K562 (cell line): ENCODE data around the gene EDDM3A. TPM values are rescaled to one million over a fixed set of nuclear protein-coding genes. Genes with fewer than 3 reads are reported as not detected.

Experiments used
- ATAC-seq: fragments of 200-7000 bp; cut with Tn5 transposase; 3 replicates; pipeline ENCODE4 v1.9.1; 2020; ENCODE audit warnings: moderate library complexity
- BruUV-seq: library from RNA; stranded (reverse); fragments of 400-500 nt; replicated peaks from 2 replicates; lab custom pipeline; 2021; lab: Mats Ljungman, UMichigan
- CTCF ChIA-PET: fragments of 300-600 bp; formaldehyde crosslinking; extraction: SDS; loops from one replicate; lab custom pipeline; 2021; ENCODE audit warnings: low intra/inter-chr PET ratio; lab: Yijun Ruan, JAX
- POLR2A ChIA-PET: fragments of 300-600, 350-650 bp; sonication (Branson Sonifier 250); formaldehyde crosslinking; extraction: SDS; loops from one replicate; lab custom pipeline; 2021; ENCODE audit warnings: antibody characterized with exemption, inconsistent platforms; lab: Yijun Ruan, JAX
- DNase-seq, 4 experiments: peaks; one replicate each; pipeline versions ENCODE4 v3.0.0 to v3.0.0-alpha.2; 2011 to 2018; ENCODE audit warnings: low spot score in 3 of 4, mixed read lengths in 3 of 4; ENCODE audit errors: extremely low read depth in 1 of 4
- FAIRE-seq: peaks from 2 replicates; lab custom pipeline; 2011; peaks lifted over from hg19 to GRCh38; lab: Jason Lieb, UNC
- H2AFZ ChIP-seq: 2 replicates; pipeline ENCODE4 v1.6.0; 2011; ENCODE audit warnings: low read depth, low read length, control low read depth, inconsistent platforms
- H3K27ac ChIP-seq: fragments of 200-600 bp; 3 replicates; pipeline ENCODE4 v1.8.0; 2011; ENCODE audit warnings: low read depth, mild to moderate bottlenecking, control low read depth, inconsistent platforms, low read length, moderate library complexity, mixed read lengths; ENCODE audit errors: extremely low read depth
- H3K27me3 ChIP-seq, 2 experiments: fragments of 300-600 bp in 1 of 2; 2 replicates in 1 of 2; 3 replicates in 1 of 2; pipeline versions ENCODE4 v1.6.0 to v1.8.0; 2011; ENCODE audit warnings: inconsistent platforms in 2 of 2, low read length in 2 of 2, mild to moderate bottlenecking in 1 of 2, mixed read lengths in 1 of 2, moderate library complexity in 1 of 2; ENCODE audit not compliant: control insufficient read depth in 2 of 2, insufficient read depth in 2 of 2
- H3K36me3 ChIP-seq: fragments of 300-600 bp; 3 replicates; pipeline ENCODE4 v1.8.0; 2011; ENCODE audit warnings: mild to moderate bottlenecking, low read length, inconsistent platforms; ENCODE audit not compliant: control insufficient read depth, insufficient read depth
- H3K4me1 ChIP-seq, 2 experiments: fragments of 200-600 bp in 1 of 2; replicated peaks in 1 of 2; 2 replicates in 1 of 2; 3 replicates in 1 of 2; pipeline versions ENCODE4 v1.5.1 to v1.8.0; 2011; ENCODE audit warnings: inconsistent platforms in 2 of 2, low read length in 2 of 2, mild to moderate bottlenecking in 1 of 2, mixed read lengths in 1 of 2, moderate library complexity in 1 of 2; ENCODE audit not compliant: control insufficient read depth in 2 of 2, insufficient read depth in 2 of 2
- H3K4me2 ChIP-seq: 2 replicates; pipeline ENCODE4 v1.6.1; 2011; ENCODE audit warnings: low read length, control low read depth, inconsistent platforms, mixed read lengths; ENCODE audit not compliant: insufficient read depth
- H3K4me3 ChIP-seq: fragments of 200-600 bp; sonication (generic), shearing (Covaris generic); 2 replicates; pipeline ENCODE4 v1.5.1; 2016; ENCODE audit warnings: control low read depth, inconsistent platforms
- H3K79me2 ChIP-seq: fragments of 200-600 bp; 3 replicates; pipeline ENCODE4 v1.8.0; 2011; ENCODE audit warnings: low read length, inconsistent platforms; ENCODE audit not compliant: control insufficient read depth, insufficient read depth
- H3K9ac ChIP-seq, 2 experiments: 2 replicates each; pipeline versions ENCODE4 v1.6.0 to v1.6.1; 2011; ENCODE audit warnings: low read depth in 2 of 2, low read length in 2 of 2, control low read depth in 1 of 2, inconsistent platforms in 1 of 2, mild to moderate bottlenecking in 1 of 2, mixed read lengths in 1 of 2; ENCODE audit not compliant: insufficient read depth in 1 of 2
- H3K9me1 ChIP-seq: one replicate; pipeline ENCODE4 v1.6.0; 2011; ENCODE audit warnings: inconsistent platforms, mild to moderate bottlenecking, low read length, moderate library complexity; ENCODE audit not compliant: control insufficient read depth, insufficient read depth
- H3K9me3 ChIP-seq: replicated peaks from 2 replicates; pipeline ENCODE4 v1.5.1; 2011; ENCODE audit warnings: low read depth, low read length, inconsistent platforms; ENCODE audit not compliant: control insufficient read depth, insufficient read depth
- H4K20me1 ChIP-seq: replicated peaks from 2 replicates; pipeline ENCODE4 v1.6.1; 2011; ENCODE audit warnings: low read length, inconsistent platforms, mixed read lengths; ENCODE audit not compliant: control insufficient read depth, insufficient read depth
- E2F3 ChIP-seq: fragments of 250-450 bp; sonication (Bioruptor Pico); IDR thresholded peaks from 2 replicates; pipeline ENCODE4 v1.4.0; 2020; ENCODE audit warnings: mild to moderate bottlenecking
- MAFF ChIP-seq: IDR thresholded peaks from 2 replicates; pipeline ENCODE4 v1.6.1; 2012; ENCODE audit warnings: low read length, improper control_type of control experiment
- NFRKB ChIP-seq: fragments of 450-650 bp; IDR thresholded peaks from 2 replicates; pipeline ENCODE4 v1.6.1; 2016; ENCODE audit warnings: low read depth
- NR1H2 ChIP-seq: sonication (generic); formaldehyde crosslinking; IDR thresholded peaks from 2 replicates; pipeline ENCODE4 v1.4.0; 2020; ENCODE audit warnings: mild to moderate bottlenecking, missing genetic modification reagents
- SP1 ChIP-seq: sonication (generic); formaldehyde crosslinking; IDR thresholded peaks from 2 replicates; pipeline ENCODE4 v1.8.1; 2022; ENCODE audit warnings: mild to moderate bottlenecking, missing genetic modification reagents
- ZNF121 ChIP-seq: sonication (generic); formaldehyde crosslinking; conservative IDR thresholded peaks from 2 replicates; pipeline ENCODE4 v1.8.0; 2022; ENCODE audit warnings: missing genetic modification reagents
- WGBS: fragments of 100-300 bp; shearing (Covaris generic); methylation state at CpG from one replicate; pipeline ENCODE4 v1.1.6; 2016; ENCODE audit warnings: low coverage, mixed read lengths; ENCODE audit not compliant: insufficient coverage; ENCODE audit errors: missing lambda C conversion rate; 5-methylcytosine and 5-hydroxymethylcytosine counted together
- in situ Hi-C: fragments of 300-500 bp; cut with MboI; formaldehyde crosslinking; loops from 4 replicates; pipeline ENCODE4 v1.15.0; 2018; ENCODE audit warnings: inconsistent platforms, mixed read lengths
- intact Hi-C: fragments of 100-400 bp; cut with micrococcal nuclease; formaldehyde crosslinking; loops from 2 replicates; pipeline ENCODE4 v1.14.2; 2022
- polyA plus RNA-seq, 8 experiments: library from polyadenylated mRNA; depleted of rRNA in 4 of 8; stranded (reverse) in 5 of 8; unstranded in 3 of 8; fragments of >200 nt; fragmentation: Nextera tagmentation in 2 of 8; fragmentation: Illumina TruSeq in 1 of 8; extraction: Ambion mirVana in 2 of 8; extraction: Trizol in 1 of 8; gene quantifications; 2 replicates each; pipeline versions ENCODE4 v1.2.1 to v1.2.3, GENCODE V29; 2011 to 2014; ENCODE audit warnings: inconsistent platforms in 1 of 8, missing spikeins in 1 of 8
- total RNA-seq, 7 experiments: library from RNA; depleted of rRNA in 6 of 7; stranded (reverse); fragments of >200 nt in 6 of 7; fragmentation: Illumina TruSeq in 2 of 7; extraction: Trizol in 2 of 7; gene quantifications; 2 replicates each; pipeline versions ENCODE4 v1.2.1 to v1.2.3, GENCODE V29; 2011 to 2021; ENCODE audit warnings: low replicate concordance in 1 of 7
- TF ChIP-seq, protein P1 (sequence below): fragments of 450-650 bp; IDR thresholded peaks from 2 replicates; pipeline ENCODE4 v1.6.1; 2016; ENCODE audit warnings: low read depth
- TF ChIP-seq, protein P2 (sequence below): sonication (generic); formaldehyde crosslinking; IDR thresholded peaks from 2 replicates; pipeline ENCODE4 v1.8.1; 2023; ENCODE audit warnings: mild to moderate bottlenecking, missing genetic modification reagents

The EDDM3A gene
- total and polyA plus RNA-seq, 9 of the 15 experiments (the other 6 are each of a cell fraction or from before 2014, with no cell fraction given) = not detected

DNA sequence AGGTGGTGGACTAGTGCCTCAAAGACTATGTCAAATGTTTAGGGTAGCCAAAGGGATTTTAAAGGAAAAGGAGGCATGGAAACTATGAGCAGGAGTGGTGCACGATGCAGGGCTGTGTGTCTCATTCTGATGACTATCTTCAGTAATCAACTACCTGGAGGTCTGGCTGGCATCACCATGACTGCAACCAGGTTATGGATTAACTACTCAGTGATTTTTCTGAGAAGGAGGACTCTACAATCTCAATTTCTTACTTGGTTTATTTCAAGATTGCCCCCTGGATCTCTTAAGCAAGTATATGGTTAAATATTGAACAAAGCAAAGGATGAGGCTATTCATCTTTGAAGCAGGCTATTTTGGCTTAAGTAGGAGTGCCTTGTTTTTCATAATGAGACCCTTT lies 19.2 kb upstream of the EDDM3A start:
- H3K4me3 ChIP-seq = no peak overlapping the region
- 0% methylated on average over 1 of the region's 1 CpG for WGBS
- POLR2A ChIA-PET = no interaction called here
- no peak for FAIRE-seq
- intact Hi-C loops (no loop called here), in situ Hi-C loops (no loop called here)
- no peaks in the 10 kb centered on the region for H3K79me2 ChIP-seq
- TF ChIP-seq SP1 (CRISPR knock-in tag) (no peak), MAFF (no peak)
- peaks cover 3 to 6% of the 10 kb centered on the region in 2 experiments; a peak in 4 of 5 replicates for H3K4me1 ChIP-seq
- ATAC-seq = no peak
- no peak overlapping the region for H3K4me2 ChIP-seq
- no peak overlapping the region for H3K9ac ChIP-seq
- no peaks in the 10 kb centered on the region for H3K36me3 ChIP-seq
- no peak overlapping the region for H2AFZ ChIP-seq
- CTCF ChIA-PET = no interaction called here
- H3K9me1 ChIP-seq = no peaks in the 10 kb centered on the region
- DNase-seq = no peak
- BruUV-seq = no TSS peak
- no peaks in the 10 kb centered on the region for H3K9me3 ChIP-seq
- no peaks in the 10 kb centered on the region for H4K20me1 ChIP-seq
- no peak overlapping the region for H3K27ac ChIP-seq
- peaks cover 20 to 29% of the 10 kb centered on the region in 2 experiments; a peak in 4 of 5 replicates for H3K27me3 ChIP-seq

DNA sequence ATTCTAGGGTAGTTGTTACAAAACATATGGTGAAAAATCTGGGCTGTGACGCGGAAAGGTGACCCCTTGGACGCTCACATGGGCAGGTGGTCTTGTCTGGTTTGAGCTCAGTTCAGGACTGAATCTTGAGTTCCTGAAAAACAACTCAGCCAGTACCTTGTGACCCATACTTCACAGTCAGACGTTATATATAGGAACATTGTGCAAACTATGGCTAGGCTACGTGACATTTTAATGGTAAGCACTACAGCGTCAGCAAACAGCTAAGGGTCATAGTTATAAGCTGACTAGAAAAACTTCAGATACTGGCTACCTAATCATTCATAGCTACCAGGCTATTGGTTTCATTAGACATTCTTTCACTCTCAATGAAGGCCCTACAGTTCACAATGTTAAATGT lies 14.8 kb upstream of the EDDM3A start:
- H2AFZ ChIP-seq = no peak overlapping the region
- ATAC-seq = no peak
- in situ Hi-C loops (no loop called here), intact Hi-C loops (no loop called here)
- 4% methylated on average over 6 of the region's 6 CpGs for WGBS
- ChIA-PET POLR2A (no interaction called here), CTCF (no interaction called here)
- no peaks in the 10 kb centered on the region for H3K36me3 ChIP-seq
- no peak overlapping the region for H3K9ac ChIP-seq
- no TSS peak for BruUV-seq
- H3K27ac ChIP-seq = no peak overlapping the region
- peaks cover 4 to 8% of the 10 kb centered on the region in 2 experiments; a peak in 4 of 5 replicates for H3K27me3 ChIP-seq
- FAIRE-seq = no peak
- peaks cover 0 to 3% of the 10 kb centered on the region in 2 experiments; a peak in 2 of 5 replicates for H3K4me1 ChIP-seq
- no peak overlapping the region for H3K4me2 ChIP-seq
- H3K79me2 ChIP-seq = no peaks in the 10 kb centered on the region
- no peak overlapping the region for H3K4me3 ChIP-seq
- no peaks in the 10 kb centered on the region for H4K20me1 ChIP-seq
- no peak for DNase-seq
- H3K9me3 ChIP-seq = no peaks in the 10 kb centered on the region
- no peaks in the 10 kb centered on the region for H3K9me1 ChIP-seq
- TF ChIP-seq ZNF121 (CRISPR knock-in tag) (no peak), NR1H2 (CRISPR knock-in tag) (no peak), NFRKB (no peak), E2F3 (CRISPR knock-in tag) (no peak)
- TF ChIP-seq, protein P1, sequence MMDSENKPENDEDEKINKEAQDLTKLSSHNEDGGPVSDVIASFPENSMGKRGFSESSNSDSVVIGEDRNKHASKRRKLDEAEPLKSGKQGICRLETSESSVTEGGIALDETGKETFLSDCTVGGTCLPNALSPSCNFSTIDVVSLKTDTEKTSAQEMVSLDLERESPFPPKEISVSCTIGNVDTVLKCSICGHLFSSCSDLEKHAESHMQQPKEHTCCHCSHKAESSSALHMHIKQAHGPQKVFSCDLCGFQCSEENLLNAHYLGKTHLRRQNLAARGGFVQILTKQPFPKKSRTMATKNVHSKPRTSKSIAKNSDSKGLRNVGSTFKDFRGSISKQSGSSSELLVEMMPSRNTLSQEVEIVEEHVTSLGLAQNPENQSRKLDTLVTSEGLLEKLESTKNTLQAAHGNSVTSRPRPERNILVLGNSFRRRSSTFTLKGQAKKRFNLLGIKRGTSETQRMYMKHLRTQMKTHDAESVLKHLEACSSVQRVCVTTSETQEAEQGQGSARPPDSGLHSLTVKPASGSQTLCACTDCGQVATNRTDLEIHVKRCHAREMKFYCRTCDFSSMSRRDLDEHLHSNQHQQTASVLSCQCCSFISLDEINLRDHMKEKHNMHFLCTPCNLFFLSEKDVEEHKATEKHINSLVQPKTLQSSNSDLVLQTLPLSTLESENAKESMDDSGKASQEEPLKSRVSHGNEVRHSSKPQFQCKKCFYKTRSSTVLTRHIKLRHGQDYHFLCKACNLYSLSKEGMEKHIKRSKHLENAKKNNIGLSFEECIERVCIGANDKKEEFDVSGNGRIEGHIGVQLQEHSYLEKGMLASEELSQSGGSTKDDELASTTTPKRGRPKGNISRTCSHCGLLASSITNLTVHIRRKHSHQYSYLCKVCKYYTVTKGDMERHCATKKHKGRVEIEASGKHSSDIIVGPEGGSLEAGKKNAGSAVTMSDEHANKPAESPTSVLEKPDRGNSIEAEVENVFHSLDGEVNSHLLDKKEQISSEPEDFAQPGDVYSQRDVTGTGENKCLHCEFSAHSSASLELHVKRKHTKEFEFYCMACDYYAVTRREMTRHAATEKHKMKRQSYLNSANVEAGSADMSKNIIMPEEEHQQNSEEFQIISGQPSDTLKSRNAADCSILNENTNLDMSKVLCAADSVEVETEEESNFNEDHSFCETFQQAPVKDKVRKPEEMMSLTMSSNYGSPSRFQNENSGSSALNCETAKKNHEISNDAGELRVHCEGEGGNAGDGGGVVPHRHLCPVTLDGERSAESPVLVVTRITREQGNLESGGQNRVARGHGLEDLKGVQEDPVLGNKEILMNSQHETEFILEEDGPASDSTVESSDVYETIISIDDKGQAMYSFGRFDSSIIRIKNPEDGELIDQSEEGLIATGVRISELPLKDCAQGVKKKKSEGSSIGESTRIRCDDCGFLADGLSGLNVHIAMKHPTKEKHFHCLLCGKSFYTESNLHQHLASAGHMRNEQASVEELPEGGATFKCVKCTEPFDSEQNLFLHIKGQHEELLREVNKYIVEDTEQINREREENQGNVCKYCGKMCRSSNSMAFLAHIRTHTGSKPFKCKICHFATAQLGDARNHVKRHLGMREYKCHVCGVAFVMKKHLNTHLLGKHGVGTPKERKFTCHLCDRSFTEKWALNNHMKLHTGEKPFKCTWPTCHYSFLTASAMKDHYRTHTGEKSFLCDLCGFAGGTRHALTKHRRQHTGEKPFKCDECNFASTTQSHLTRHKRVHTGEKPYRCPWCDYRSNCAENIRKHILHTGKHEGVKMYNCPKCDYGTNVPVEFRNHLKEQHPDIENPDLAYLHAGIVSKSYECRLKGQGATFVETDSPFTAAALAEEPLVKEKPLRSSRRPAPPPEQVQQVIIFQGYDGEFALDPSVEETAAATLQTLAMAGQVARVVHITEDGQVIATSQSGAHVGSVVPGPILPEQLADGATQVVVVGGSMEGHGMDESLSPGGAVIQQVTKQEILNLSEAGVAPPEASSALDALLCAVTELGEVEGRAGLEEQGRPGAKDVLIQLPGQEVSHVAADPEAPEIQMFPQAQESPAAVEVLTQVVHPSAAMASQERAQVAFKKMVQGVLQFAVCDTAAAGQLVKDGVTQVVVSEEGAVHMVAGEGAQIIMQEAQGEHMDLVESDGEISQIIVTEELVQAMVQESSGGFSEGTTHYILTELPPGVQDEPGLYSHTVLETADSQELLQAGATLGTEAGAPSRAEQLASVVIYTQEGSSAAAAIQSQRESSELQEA = no peak
- TF ChIP-seq, protein P2, sequence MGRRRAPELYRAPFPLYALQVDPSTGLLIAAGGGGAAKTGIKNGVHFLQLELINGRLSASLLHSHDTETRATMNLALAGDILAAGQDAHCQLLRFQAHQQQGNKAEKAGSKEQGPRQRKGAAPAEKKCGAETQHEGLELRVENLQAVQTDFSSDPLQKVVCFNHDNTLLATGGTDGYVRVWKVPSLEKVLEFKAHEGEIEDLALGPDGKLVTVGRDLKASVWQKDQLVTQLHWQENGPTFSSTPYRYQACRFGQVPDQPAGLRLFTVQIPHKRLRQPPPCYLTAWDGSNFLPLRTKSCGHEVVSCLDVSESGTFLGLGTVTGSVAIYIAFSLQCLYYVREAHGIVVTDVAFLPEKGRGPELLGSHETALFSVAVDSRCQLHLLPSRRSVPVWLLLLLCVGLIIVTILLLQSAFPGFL (CRISPR knock-in tag) = no peak
